HG02571 (cell line): ENCODE measurements around the gene ITGB3.
"Not testable (repeated sequence)": the region's sequence is repeated elsewhere in the genome, so short reads cannot be mapped to it uniquely, and the experiment has no call there.

ENCODE experiments used
- ATAC-seq: cut with Tn5 transposase; IDR thresholded peaks from one replicate; pipeline ENCODE4 v1.9.1; 2021; ENCODE audit warnings: mild to moderate bottlenecking, moderate library complexity; ENCODE audit not compliant: unreplicated experiment

ITGB3 gene

GRCh38 chr17:47253541-47254402, at the start of gene ITGB3:
TSS of gene ITGB3 (plus strand) at chr17:47253827. CDS start at chr17:47253862, 35 bp downstream.
- peak; percentile 73 for ATAC-seq

GRCh38 chr17:47203984-47204721, 49.5 kb upstream of the ITGB3 start:
- no peak for ATAC-seq

DNA sequence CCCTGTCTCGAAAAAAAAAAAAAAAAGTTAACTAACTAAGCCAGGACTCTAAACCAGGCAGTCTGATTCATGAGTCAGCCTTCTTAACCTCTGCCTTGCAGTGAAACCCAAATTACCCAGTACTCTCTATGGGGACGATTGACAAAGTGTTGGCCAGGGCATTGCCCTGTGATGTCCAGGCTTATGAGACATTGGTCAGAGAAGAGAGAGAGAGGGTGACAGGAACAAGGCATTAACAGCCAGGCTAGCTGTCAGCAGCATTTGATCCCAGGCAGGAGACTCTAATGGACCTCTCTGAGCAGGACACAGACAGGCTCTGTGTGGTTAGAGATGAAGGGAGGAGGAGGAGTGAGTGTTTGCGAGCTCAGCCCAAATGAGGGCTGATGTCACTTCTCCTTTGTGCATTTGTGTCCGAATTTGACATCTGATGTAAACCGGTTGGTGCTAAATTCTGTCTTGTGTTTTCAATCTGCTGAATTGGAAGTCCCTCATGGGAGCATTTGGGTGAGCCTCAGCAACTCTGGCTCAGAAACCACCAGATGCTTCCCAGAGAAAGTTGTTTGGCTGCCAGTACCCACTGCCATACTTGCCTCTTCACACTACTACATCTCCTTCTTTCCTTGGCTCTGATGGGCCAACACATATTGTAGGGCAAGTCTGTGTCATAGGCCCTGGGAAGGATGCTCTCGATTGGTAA, 48.8 kb upstream of the ITGB3 start:
- ATAC-seq: no peak

DNA sequence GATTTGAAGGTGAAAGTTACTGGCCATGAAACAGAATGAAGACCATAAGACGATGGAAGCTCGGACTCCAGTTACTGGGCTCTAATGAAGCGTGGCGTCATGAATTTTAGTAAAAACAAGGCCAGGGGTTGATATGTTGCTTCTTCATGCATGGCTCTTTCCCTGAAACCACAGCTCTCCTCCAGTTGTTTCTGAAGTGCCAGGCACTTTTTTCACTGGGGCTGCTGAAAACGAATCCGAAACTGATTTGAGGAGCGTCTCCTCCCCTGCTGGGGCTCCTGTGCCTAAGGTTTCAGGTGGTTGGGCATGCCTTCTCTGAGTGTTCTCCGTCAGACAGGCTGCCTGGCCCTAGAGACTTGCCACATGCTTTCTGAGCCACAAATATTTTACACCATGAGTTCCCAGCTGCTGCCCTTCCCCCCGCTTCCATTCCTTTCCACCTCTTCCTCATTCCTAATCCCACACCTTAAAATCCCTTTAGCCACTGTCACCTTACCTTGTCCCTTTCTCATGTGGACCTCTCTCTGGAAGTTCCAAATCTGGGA, 48.1 kb upstream of the ITGB3 start:
- ATAC-seq: peak; percentile 50

DNA sequence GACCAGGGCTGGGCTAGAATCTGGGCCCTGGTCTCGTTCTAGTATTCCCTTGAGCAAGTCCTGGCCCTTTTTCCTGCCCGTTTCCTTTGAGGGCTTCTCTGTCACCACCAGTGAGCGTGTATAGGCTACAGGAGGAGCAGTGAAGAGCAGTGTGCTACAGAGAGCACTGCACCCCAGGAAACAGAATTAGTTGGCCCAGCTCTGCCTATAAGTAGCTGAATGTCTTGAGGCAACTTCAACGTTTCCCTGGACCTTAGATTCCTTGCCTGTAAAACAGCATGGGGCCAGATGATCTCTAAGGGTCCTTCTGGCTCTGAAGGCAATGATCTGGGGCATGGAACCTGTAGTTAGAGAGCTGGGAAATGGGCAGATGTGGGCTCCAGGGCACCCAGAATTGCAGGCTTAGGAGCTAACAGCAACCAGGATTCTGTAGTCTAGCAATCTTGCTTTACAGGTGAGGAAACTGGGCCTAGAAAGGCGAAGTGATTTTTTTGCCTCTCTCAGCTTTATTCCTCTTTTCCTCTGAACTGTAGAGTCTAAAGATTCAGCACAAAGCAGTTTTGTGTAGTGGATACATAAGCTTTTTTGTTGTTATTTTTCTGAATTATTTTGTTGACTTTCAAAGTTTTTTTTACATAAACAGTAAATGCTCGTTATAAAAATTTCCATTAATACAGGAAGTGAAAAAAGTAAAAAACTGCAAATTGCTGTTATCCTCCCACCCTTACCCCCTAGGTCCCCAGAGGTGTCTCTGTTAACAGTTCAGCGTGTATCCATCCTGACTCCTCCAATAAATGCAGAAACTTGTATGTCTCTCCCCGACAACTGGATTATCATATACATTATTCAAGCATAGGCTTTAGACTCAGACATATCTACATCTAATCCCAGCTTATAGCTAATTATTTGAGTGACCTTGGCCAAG, 46.2 kb upstream of the ITGB3 start:
- ATAC-seq: no peak

GRCh38 chr17:47208744-47209488, 44.7 kb upstream of the ITGB3 start, which contains the start of gene MYL4:
TSS of gene MYL4 (plus strand) at chr17:47209348. CDS start at chr17:47209423, 75 bp downstream.
- ATAC-seq: no peak

DNA sequence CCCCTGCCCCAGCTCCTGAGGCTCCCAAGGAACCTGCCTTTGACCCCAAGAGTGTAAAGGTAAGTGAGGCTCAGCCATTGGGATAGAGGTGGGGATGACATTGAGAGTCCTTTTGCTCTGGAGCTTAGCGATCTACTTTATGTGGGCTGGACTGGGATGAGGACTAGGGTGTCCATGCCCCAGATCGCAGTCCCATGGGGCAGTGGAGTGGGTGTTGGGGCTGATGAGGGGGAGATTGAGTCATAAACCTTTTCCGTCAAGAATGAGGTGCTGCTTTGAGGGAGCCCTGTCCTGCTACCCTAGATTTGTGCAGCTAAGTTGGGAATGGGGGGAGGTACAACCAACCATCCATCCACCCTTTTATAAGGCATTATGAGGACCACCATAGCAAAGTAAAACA, 44.1 kb upstream of the ITGB3 start:
- ATAC-seq: no peak

DNA sequence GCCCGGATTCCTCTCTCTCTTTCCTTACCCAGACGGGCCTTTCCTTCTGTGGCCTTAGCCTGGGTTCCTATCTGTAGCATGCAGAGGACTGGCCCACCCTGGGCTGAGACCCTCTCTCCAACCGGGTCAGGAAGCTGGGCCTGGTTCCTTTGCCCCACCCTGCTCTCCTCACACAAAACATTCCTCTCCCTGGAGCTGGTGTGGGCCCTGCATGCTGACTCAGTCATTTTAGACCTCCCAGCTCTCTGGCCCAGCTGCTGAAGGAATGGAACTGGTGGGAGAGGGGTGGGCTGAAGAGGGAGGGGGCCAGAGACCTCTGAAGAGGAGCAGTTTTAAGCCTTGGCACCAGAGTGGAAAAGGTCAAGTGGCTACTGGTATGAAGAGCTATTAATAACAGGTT, 43.5 kb upstream of the ITGB3 start:
- ATAC-seq: no peak

- no peak for ATAC-seq
Measured at GRCh38 chr17:47210779-47211178, 42.8 kb upstream of the ITGB3 start.

- no peak for ATAC-seq
Measured at GRCh38 chr17:47212458-47212857, 41.2 kb upstream of the ITGB3 start.

- no peak for ATAC-seq
Measured at GRCh38 chr17:47213540-47213939, 40.1 kb upstream of the ITGB3 start.

DNA sequence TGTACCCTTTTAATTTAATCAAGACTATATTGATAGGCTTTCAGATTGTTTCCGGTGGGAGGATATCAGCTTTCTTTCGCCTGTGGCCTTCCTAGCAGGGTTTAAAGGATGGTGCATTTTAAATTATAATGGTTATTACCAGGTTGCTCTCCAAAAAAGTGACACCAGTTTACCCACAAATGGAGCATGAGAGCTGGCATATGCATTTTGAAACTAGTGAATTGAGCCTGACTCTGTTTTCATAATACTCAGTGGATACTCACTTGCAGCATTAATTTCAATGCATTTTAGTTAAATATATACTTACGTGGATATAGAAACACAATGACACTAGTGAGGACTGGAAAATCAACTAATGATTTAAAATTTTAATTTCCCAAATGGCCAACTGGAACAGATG, 38.7 kb upstream of the ITGB3 start:
- no peak for ATAC-seq

GRCh38 chr17:47216821-47217220, 36.8 kb upstream of the ITGB3 start:
- not testable (repeated sequence) for ATAC-seq

GRCh38 chr17:47217279-47217678, 36.3 kb upstream of the ITGB3 start:
- not testable (repeated sequence) for ATAC-seq

- no peak for ATAC-seq
Measured at GRCh38 chr17:47218896-47219430, 34.7 kb upstream of the ITGB3 start.

- ATAC-seq: no peak
Measured at GRCh38 chr17:47219621-47220475, 33.8 kb upstream of the ITGB3 start.

DNA sequence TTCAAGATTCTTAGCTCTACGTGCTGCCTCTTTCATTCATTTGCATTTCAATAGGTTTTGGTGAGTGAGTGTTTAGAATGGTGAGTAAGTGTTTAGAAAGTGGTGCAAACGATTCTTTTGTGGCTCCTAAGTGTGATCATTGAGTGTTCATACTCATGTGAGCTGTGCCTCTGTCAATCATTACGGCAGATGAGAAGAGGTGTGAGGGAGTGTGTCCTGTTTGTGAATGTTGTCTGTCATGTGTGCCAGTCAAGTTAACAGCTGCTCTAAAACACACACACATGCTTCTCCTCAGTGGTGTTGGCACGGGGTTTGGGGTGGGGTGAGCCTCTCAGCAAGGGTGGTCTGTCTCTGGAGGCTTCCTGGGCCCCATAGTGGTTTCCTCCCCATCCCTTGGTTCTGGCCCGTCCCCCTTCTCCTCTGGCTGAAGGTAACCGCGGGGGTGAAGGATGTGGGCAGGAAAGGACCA, 33.1 kb upstream of the ITGB3 start:
- ATAC-seq: no peak

DNA sequence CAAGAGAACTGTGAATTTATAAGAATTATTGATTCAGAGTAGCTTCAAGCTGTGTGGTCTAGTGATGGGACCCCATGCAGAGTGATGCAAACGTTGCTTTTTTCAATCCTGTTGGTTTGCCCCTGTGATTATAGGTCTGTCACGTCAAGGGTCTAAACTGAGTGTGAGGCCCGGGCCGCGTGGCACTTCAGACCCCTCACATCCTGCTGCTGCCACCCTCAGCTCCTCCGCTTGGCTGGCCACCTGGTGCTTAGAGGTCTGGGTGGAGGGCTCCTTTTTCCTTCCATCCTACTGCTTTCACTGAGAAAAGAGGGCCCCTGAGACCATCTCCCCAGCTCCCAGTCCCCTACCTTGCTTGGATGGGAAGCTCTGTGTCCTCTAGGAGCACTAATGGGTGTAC, 32.5 kb upstream of the ITGB3 start:
- ATAC-seq: no peak
